Measurements from ENCODE around the gene SYNDIG1L.
"Not testable (repeated sequence)": the region's sequence is repeated elsewhere in the genome, so short reads cannot be mapped to it uniquely, and the experiment has no call there.

SYNDIG1L gene

GRCh38 chr14:74400031-74400685 is 25.9 kb downstream of the SYNDIG1L start:
- H3K4me1 ChIP-seq (ENCODE audit: control insufficient read depth, insufficient read depth, low read length) = peaks cover 20% of the 10 kb centered on the region

GRCh38 chr14:74395094-74395493 is 30.9 kb downstream of the SYNDIG1L start:
- Histone ChIP-seq H3K36me3 (ENCODE audit: control insufficient read depth, insufficient read depth, low read length) (no peaks in the 10 kb centered on the region), H3K9me3 (ENCODE audit: control insufficient read depth, insufficient read depth, low read length) (no peaks in the 10 kb centered on the region), H3K4me3 (ENCODE audit: low read depth, low read length) (no peak overlapping the region), H3K4me1 (ENCODE audit: control insufficient read depth, insufficient read depth, low read length) (peaks cover 4% of the 10 kb centered on the region), H3K9ac (ENCODE audit: low read depth, low read length) (no peak overlapping the region), H3K27me3 (ENCODE audit: control insufficient read depth, insufficient read depth, low read length) (no peaks in the 10 kb centered on the region)

More at GRCh38 chr14:74400031-74400685, 25.9 kb downstream of the SYNDIG1L start:
- Histone ChIP-seq H3K9ac (ENCODE audit: low read depth, low read length) (no peak overlapping the region), H3K27me3 (ENCODE audit: control insufficient read depth, insufficient read depth, low read length) (no peaks in the 10 kb centered on the region), H3K4me3 (ENCODE audit: low read depth, low read length) (no peak overlapping the region), H3K9me3 (ENCODE audit: control insufficient read depth, insufficient read depth, low read length) (no peaks in the 10 kb centered on the region), H3K36me3 (ENCODE audit: control insufficient read depth, insufficient read depth, low read length) (no peaks in the 10 kb centered on the region)

- Histone ChIP-seq H3K4me3 (ENCODE audit: low read depth, low read length) (no peak overlapping the region), H3K4me1 (ENCODE audit: control insufficient read depth, insufficient read depth, low read length) (peaks cover 4% of the 10 kb centered on the region), H3K36me3 (ENCODE audit: control insufficient read depth, insufficient read depth, low read length) (no peaks in the 10 kb centered on the region), H3K9me3 (ENCODE audit: control insufficient read depth, insufficient read depth, low read length) (no peaks in the 10 kb centered on the region), H3K27me3 (ENCODE audit: control insufficient read depth, insufficient read depth, low read length) (no peaks in the 10 kb centered on the region), H3K9ac (ENCODE audit: low read depth, low read length) (no peak overlapping the region)
Measured at GRCh38 chr14:74394549-74394948, 31.5 kb downstream of the SYNDIG1L start.

DNA sequence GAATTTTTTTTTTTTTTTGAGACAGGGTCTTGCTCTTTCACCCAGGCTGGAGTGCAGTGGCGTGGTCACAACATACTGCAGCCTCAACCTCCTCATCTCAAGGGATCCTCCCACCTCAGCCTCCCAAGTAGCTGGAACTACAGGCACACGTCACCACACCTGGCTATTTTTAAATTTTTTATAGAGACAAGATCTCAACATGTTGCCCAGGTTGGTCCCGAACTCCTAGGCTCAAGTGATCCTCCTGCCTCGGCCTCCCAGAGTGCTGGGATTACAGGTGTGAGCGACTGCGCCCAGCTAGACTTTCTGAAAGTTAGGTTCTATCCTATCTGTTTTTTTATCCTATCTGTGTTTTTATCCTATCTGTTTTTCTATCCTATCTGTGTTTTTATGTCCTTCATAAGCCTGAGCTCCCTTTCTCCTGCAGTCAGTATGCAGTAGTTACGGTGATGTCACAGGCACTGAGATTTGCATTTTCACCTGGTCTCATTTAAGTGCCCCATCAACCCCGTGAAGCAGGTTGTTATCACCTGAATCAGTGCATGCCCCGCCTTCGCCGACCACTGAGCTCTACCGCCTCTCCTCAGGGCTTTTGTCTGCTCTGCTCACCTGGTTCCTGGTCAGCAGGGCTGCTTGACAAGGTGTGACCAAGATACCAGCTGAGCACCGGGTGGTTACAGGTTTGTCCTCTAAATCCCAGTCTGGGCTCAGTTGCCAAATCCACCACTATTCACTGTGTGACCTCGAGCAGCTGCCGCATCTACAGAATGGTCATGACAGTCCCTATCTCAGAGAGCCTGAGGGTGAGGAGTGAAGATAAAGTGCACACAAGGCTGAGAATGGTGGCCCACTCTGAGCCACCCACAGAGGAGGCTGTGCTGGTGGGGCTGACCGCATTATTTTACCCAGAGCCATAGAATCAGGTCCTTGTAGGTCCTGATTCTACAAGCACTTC is 33.1 kb downstream of the SYNDIG1L start:
- Histone ChIP-seq H3K4me1 (ENCODE audit: control insufficient read depth, insufficient read depth, low read length) (peaks cover 4% of the 10 kb centered on the region), H3K9ac (ENCODE audit: low read depth, low read length) (no peak overlapping the region), H3K4me3 (ENCODE audit: low read depth, low read length) (no peak overlapping the region), H3K27me3 (ENCODE audit: control insufficient read depth, insufficient read depth, low read length) (no peaks in the 10 kb centered on the region), H3K9me3 (ENCODE audit: control insufficient read depth, insufficient read depth, low read length) (no peaks in the 10 kb centered on the region), H3K36me3 (ENCODE audit: control insufficient read depth, insufficient read depth, low read length) (no peaks in the 10 kb centered on the region)

- Histone ChIP-seq H3K4me3 (ENCODE audit: low read depth, low read length) (no peak overlapping the region), H3K4me1 (ENCODE audit: control insufficient read depth, insufficient read depth, low read length) (peaks cover 4% of the 10 kb centered on the region), H3K9ac (ENCODE audit: low read depth, low read length) (no peak overlapping the region), H3K27me3 (ENCODE audit: control insufficient read depth, insufficient read depth, low read length) (no peaks in the 10 kb centered on the region), H3K9me3 (ENCODE audit: control insufficient read depth, insufficient read depth, low read length) (no peaks in the 10 kb centered on the region), H3K36me3 (ENCODE audit: control insufficient read depth, insufficient read depth, low read length) (no peaks in the 10 kb centered on the region)
Measured at GRCh38 chr14:74391479-74391878, 34.5 kb downstream of the SYNDIG1L start.

DNA sequence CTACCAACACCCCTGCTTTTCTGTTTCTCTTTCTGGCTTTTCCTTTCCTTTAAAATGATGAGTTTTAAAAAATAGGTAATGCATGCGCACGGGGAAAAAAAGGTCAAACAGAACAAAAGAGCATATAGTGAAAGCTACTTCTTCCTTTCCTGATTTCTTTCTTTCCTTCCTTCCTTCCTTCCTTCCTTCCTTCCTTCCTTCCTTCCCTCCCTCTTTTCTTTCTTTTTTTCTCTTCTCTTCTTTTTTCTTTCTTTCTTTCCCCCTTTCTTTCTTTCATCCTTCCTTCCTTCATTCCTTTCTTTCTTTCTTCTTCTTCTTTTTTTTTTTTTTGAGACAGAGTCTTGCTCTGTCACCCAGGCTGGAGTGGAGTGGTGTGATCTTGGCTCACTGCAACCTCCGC is 35.5 kb downstream of the SYNDIG1L start:
- not testable (repeated sequence) for H3K4me1 ChIP-seq (ENCODE audit: control insufficient read depth, insufficient read depth, low read length); H3K27me3 ChIP-seq (ENCODE audit: control insufficient read depth, insufficient read depth, low read length); H3K4me3 ChIP-seq (ENCODE audit: low read depth, low read length); H3K9me3 ChIP-seq (ENCODE audit: control insufficient read depth, insufficient read depth, low read length); H3K36me3 ChIP-seq (ENCODE audit: control insufficient read depth, insufficient read depth, low read length); H3K9ac ChIP-seq (ENCODE audit: low read depth, low read length)

DNA sequence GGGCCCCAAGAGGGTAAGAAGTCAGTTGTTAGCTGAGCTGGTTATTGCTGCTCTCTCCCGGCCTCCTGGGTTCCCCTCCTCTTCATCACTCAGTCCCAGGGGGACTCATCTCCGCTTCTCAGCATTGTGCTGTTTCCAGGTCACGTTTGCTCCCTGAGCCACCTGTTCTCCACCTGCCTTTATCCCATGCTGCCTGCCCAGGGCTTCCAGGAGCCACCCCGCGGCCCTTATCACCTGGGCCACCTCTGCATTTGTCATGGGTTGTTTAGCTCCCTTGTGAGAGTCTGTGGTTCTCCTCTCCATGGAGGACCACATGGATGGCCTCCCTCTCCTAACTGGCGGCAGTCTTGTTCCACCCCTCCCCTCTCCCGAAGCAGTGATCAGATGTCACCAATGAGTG is 36.0 kb downstream of the SYNDIG1L start:
- Histone ChIP-seq H3K4me3 (ENCODE audit: low read depth, low read length) (no peak overlapping the region), H3K9ac (ENCODE audit: low read depth, low read length) (no peak overlapping the region), H3K36me3 (ENCODE audit: control insufficient read depth, insufficient read depth, low read length) (no peaks in the 10 kb centered on the region), H3K9me3 (ENCODE audit: control insufficient read depth, insufficient read depth, low read length) (no peaks in the 10 kb centered on the region), H3K27me3 (ENCODE audit: control insufficient read depth, insufficient read depth, low read length) (no peaks in the 10 kb centered on the region), H3K4me1 (ENCODE audit: control insufficient read depth, insufficient read depth, low read length) (peaks cover 4% of the 10 kb centered on the region)

DNA sequence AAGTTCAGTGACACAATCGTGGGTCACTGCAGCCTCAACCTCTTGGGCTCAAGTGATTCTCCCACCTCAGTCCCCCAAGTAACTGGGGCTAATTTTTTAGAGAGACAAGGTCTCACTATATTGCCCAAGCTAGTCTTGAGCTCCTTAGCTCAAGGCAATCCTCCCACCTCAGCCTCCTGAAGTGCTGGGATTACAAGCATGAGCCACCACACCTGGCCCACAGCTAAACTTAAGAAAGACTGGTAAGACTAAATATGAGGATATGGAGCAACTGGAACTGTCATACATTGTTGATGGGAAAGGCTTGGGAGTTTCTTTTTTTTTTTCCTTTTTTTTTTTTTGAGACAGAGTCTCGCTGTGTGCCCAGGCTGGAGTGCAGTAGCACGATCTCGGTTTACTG is 43.8 kb downstream of the SYNDIG1L start:
- no peaks in the 10 kb centered on the region for H3K36me3 ChIP-seq (ENCODE audit: control insufficient read depth, insufficient read depth, low read length)
- H3K9ac ChIP-seq (ENCODE audit: low read depth, low read length) = no peak overlapping the region

DNA sequence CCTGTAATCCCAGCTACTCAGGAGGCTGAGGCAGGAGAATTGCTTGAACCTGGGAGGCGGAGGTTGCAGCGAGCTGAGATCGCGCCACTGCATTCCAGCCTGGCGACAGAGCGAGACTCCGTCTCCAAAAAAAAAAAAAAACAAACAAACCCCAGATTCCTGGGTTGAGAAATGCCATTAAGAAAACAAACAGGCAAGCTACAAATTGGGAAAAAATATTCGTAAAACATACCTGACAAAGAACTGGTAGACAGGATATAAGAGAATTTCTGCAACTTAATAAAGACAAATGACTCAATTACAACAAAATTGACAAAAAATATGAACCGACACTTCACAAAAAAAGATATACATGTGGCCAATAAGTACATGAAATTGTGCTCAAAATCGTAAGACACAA is 44.4 kb downstream of the SYNDIG1L start:
- H3K4me1 ChIP-seq (ENCODE audit: control insufficient read depth, insufficient read depth, low read length); H3K4me3 ChIP-seq (ENCODE audit: low read depth, low read length); H3K36me3 ChIP-seq (ENCODE audit: control insufficient read depth, insufficient read depth, low read length); H3K9ac ChIP-seq (ENCODE audit: low read depth, low read length); H3K9me3 ChIP-seq (ENCODE audit: control insufficient read depth, insufficient read depth, low read length); H3K27me3 ChIP-seq (ENCODE audit: control insufficient read depth, insufficient read depth, low read length): not testable (repeated sequence)

More for the DNA sequence above, 43.8 kb downstream of the SYNDIG1L start:
- Histone ChIP-seq H3K9me3 (ENCODE audit: control insufficient read depth, insufficient read depth, low read length) (no peaks in the 10 kb centered on the region), H3K27me3 (ENCODE audit: control insufficient read depth, insufficient read depth, low read length) (no peaks in the 10 kb centered on the region), H3K4me1 (ENCODE audit: control insufficient read depth, insufficient read depth, low read length) (no peaks in the 10 kb centered on the region), H3K4me3 (ENCODE audit: low read depth, low read length) (no peak overlapping the region)

GRCh38 chr14:74380845-74381244 is 45.2 kb downstream of the SYNDIG1L start:
- H3K9ac ChIP-seq (ENCODE audit: low read depth, low read length) = no peak overlapping the region
- no peaks in the 10 kb centered on the region for H3K9me3 ChIP-seq (ENCODE audit: control insufficient read depth, insufficient read depth, low read length)
- H3K4me1 ChIP-seq (ENCODE audit: control insufficient read depth, insufficient read depth, low read length) = no peaks in the 10 kb centered on the region
- H3K27me3 ChIP-seq (ENCODE audit: control insufficient read depth, insufficient read depth, low read length) = no peaks in the 10 kb centered on the region
- H3K4me3 ChIP-seq (ENCODE audit: low read depth, low read length) = no peak overlapping the region
- no peaks in the 10 kb centered on the region for H3K36me3 ChIP-seq (ENCODE audit: control insufficient read depth, insufficient read depth, low read length)

DNA sequence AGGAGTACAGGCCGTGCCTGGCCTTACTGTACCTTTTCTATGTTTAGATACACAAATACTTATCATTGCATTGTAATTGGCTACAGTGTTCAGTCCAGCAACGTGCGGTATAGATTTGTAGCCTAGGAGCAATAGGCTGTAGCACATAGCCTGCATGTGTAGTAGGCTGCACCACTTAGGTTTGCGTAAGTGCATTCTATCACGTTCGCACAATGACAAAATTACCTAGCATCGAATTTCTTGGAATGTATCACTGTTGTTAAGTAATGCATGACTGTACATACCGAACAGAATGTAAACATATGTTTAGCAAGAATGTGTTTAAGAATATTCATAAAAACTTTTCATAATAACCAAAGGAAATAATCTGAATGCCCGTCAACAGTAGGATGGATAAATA is 45.8 kb downstream of the SYNDIG1L start:
- Histone ChIP-seq H3K4me3 (ENCODE audit: low read depth, low read length) (no peak overlapping the region), H3K9ac (ENCODE audit: low read depth, low read length) (no peak overlapping the region), H3K36me3 (ENCODE audit: control insufficient read depth, insufficient read depth, low read length) (no peaks in the 10 kb centered on the region), H3K27me3 (ENCODE audit: control insufficient read depth, insufficient read depth, low read length) (no peaks in the 10 kb centered on the region), H3K4me1 (ENCODE audit: control insufficient read depth, insufficient read depth, low read length) (no peaks in the 10 kb centered on the region), H3K9me3 (ENCODE audit: control insufficient read depth, insufficient read depth, low read length) (no peaks in the 10 kb centered on the region)

Measured in iPS-15b (cell line).